GM18505 (cell line): Measurements from ENCODE around the gene MSI2.

Experiments used
- ATAC-seq: cut with Tn5 transposase; IDR thresholded peaks from one replicate; pipeline ENCODE4 v1.9.1; 2021; ENCODE audit not compliant: unreplicated experiment
- POLR2A ChIP-seq: IDR thresholded peaks from 4 replicates; pipeline ENCODE4 v1.6.1; 2011; ENCODE audit warnings: borderline replicate concordance; ENCODE audit not compliant: insufficient read depth, insufficient read length; ENCODE audit errors: extremely low read depth

The MSI2 gene

DNA sequence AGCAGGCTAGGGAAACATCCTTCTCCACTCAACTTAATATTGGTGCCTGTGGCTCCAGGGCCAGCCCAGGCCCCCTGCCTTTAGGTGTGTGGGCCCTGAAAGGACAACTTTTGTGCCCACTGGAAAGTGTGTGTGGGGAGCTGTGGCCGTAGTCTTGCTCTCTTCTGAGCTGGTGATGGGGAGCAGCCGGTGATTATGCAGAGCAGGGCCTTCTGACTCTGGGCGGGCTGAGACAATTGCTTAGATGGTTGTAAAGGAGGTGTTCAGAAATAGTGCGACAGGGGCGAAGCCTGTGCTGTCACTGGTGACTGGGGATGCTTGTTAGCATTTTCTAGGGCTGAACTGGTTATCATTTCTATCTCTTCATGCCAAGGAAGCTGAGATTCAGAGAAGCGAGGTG, 62.6 kb downstream of the MSI2 start:
- no peak for ATAC-seq
- TF ChIP-seq POLR2A = no peak

DNA sequence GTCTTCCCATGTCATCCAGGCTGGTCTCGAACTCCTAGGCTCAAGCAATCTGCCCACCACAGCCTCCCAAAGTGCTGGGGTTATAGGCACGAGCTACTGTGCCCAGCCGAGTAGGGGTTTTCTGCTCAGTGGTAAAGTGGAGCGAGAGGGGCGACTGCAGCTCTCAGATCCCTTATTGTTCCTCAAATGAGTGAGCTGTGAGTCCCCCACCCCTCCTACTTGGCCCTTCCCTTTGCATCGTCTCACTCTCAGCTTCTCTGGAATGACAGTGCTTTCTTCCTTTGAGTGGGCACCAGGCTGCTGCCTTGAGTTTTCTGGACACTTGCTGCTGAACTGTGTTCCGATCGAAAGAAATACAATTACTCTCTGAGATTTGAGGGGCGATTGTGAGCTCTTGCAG, 63.5 kb downstream of the MSI2 start:
- ATAC-seq = no peak
- no peak for TF ChIP-seq POLR2A

DNA sequence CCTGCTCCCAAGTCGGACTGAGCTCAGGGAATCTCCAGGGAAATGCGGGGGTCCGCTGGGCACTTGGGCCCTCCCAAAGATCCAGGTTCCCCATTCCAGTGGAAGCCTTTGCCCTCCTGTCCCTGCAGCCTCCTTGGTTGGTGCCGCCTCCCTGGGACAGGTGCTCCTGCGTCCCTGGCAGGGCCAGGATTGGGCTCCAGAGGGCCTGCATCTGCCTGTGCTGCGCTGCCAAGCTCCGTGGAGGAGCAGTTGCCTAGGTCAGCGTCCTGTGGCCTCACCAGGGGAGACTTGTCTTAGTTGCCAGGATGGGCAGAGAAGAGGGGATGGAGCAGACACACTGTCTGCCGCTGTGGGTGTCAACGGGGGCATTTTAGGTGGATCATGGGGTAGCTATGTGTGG, 67.1 kb downstream of the MSI2 start:
- ATAC-seq = no peak
- TF ChIP-seq POLR2A = no peak

DNA sequence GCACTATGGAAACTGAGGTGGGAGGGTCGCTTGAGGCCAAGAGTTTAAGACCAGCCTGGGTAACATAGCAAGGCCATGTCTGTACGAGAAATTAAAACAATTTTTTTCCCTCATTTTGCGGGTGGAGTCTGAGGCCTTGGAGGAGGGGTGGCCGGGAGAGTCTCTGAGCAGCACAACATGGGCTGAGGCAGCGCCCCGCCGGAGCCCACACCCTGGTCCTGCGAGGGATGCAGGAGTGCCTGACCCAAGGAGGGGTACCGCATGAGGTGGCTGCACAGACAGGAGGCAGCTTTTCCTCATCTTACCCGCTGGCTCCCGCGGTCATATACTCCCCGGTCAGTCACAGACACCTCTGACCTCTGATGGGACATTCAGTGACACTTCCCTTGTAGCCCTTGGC, 67.7 kb downstream of the MSI2 start:
- TF ChIP-seq POLR2A = no peak
- ATAC-seq = no peak

DNA sequence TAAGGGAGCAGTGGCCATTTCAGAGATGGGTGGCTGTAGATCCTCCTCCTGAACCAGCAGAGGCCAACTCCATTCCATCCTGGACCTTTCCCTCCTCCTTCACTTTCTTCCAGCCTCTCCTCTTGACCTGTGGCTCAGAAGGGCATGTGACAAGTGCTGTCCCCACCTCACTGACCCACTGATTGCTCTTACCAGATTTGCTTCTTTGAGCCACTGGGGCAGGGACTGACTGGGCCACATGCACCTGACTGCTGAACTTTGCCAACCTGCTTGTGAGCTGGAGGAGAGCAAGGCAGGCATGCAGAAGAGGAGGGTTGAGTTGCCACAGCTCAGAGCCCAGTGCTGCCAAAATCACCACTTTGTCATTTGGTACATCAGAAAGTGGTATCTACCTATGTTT, 68.3 kb downstream of the MSI2 start:
- no peak for TF ChIP-seq POLR2A
- ATAC-seq = no peak

DNA sequence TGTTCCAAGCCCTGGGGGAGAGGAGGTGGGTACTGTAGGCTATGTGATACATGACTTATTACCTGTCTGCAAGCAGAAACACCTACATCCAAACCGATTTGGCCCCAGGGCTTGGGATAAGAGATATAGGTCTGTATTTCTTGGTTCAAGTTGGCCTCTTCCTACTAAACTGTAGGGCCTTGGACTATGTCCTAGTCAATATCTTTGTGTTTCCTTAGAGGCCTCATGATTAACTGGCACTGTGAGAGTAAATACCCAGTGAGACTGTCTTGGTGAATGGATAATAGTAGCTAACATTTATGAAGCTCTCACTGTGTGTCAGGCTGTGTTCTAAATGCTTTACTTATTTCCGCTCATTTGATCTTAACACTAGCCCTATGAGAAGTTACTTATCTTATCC, 70.0 kb downstream of the MSI2 start:
- no peak for TF ChIP-seq POLR2A
- ATAC-seq = no peak

DNA sequence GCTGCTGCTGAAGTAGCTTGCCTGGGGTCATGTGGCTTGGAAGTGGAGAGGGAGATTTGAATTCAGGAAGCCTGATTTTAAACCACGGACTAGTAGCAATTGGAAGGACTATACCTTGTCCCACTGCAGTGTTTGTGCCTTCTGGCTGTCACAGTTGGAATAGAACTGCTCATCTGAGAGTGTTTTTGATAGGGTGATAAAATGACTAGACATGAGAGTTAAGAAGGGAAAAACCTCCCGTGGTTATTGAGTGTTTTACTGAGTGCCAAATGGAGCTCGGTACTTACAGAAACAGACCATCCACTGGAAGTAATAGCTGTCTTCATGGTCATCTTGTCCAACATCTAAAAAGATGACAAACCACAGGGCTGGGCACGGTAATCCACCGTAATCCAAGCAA, 70.4 kb downstream of the MSI2 start:
- no peak for ATAC-seq
- no peak for TF ChIP-seq POLR2A

DNA sequence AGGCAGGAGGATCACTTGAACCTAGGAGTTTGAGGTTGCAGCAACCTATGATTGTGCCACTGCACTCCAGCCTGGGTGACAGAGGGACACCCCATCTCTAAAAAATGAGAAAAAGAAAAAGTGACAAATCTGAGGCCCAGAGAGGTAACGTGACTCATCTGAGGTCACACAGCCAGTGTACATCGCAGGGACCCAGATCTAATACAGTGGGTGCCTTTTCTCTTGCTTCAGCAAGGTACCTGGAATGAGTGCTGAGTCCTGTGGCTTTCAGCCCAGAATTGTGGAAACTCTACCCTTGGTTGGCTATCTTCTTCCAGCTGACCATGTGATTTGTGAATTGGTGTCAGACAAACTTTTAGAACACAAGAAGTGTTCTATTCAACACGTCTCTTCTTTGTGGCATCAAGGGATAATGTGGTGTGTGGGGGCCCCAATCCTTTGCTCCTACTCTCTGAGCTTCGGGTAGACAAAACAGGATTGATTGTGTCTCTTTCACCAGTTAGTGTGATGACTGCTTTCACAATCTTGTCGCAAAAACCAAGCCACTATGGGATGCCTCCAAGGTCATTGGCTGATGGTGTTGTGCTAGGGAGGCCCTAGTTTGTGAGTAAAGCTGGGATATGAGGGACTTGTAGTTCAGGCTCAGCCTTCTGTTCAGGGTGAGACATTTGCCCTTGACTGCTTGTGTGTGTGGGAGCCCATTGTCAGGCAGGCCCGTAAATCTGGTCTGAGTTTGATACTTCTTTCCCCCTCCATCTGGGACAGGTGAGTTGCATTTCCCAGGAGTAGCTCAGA, 71.0 kb downstream of the MSI2 start:
- ATAC-seq = no peak
- TF ChIP-seq POLR2A = no peak

DNA sequence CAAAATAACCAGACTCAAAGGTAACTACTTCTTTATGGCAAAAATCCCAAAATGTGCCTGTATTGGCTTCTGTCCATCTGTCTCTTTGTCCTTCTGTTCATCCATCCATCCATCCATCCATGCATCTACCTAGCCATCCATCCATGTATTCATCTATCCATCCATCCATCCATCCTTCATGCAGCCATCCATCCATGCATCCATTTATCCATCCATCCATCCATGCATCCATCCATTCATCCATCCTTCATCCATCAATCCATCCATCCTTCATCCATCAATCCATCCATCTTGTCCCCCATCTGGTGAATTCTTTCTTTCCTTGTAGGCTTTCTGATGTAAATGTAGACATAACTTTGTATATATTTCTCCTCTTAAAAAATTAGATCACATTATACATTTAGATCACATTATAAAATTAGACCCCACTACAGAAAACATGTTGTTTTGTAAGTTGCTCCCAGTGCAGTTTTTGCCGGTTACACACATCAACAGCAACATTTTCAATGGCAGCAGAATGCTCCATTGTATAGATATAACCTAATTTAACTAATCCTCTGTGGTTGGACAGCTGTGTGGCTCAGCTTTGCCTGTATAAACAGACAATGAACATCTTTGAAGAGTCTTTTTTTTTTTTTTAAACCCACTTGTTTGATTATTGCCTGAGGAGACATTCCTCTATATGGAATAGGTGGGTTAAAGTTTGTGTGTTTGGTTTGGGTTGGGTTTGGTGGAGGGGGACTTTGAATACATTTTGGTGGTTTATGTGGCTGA, 72.0 kb downstream of the MSI2 start:
- no peak for ATAC-seq
- TF ChIP-seq POLR2A = no peak

DNA sequence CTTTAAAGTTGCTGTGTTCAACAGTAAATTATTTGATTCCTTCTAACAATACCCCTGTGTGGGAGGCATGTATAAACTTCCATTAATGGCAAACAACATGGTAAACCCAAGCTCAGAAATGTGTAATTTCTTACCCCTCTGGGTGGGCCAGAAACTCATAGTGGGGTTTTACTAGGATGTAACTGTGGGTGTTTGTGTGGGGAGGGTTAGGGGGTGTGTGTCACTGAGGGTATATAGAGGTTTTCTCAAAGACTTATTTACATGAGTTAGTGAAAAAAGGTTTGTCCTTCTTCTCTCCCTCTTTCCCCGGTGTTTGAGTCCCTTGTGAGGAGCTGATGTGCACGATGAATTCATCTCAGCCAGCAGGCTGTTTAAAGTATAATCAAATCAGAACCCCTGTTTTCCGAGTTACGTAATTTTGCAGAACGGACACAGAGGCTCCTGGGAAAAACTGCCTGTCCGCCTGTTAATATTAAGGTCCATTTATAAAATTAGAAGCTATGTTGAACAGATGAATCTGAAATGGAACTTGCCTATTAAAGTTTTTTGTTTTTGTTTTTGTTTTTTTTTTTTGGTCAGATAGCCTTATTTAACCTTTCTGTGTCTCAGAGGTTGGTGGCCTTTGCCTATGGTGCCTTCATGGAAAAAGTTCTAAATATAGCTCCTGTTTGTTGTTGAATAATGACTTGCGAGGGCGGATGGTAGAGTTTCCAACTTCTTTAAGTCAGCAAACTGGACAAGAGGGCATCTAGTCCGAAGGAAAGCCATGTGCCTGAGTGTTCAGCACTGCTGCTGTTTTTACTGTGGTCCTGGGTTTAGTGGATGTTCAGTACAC, 73.3 kb downstream of the MSI2 start:
- no peak for ATAC-seq
- TF ChIP-seq POLR2A = no peak

DNA sequence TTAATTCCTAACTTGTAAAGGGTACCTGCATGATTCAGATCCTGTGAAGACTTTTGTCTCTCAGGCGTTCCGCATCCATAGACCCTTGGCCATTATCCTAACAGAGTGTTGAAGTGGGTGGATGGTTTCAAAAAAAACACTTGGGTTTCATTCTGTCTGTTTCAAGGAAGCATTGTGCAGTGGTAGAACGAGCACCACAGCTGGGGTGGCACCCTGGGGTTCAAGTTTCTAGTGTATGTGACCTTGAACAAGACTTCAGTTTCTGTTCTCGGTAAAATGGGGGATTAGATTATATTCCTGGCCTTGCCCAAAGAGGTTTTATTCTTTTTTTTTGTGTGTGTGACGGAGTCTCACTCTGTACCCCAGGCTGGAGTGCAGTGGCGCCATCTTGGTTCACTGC, 74.3 kb downstream of the MSI2 start:
- TF ChIP-seq POLR2A = no peak
- ATAC-seq = no peak

DNA sequence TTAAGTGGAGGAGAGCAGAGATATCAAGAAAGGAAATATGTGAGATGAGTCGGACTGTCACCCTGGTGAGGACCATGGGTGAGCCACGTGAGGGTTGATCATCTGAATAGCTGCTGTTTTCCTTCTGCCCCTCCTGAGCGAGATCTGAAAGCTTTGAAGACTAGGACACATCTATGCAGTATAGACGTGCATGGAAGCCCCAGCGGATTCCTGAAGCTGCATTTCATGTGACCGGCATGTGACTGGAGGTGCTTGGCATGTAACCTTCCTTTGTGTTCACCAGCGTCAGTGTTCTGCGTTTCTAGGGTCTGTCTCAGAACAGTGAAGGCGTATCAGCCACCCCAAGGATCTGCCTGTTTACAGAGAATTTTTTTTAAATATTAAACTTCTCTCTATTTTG, 75.1 kb downstream of the MSI2 start:
- no peak for TF ChIP-seq POLR2A

DNA sequence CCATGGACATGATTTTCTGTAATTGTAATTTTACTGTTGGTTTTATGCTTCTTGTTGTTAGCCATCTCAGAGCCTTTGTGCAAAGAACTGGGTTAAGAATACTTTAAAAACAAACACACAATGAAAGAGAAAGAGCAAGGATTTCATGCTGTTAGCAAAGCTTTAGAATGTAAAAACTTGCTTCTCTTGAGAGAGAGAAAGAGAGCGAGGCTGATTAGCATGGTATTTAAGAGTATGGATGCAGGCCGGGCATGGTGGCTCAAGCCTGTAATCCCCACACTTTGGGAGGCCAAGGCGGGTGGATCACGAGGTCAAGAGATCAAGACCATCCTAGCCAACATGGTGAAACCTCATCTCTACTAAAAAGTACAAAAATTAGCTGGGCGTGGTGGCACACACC, 76.2 kb downstream of the MSI2 start:
- ATAC-seq = no peak
- TF ChIP-seq POLR2A = no peak

More for the DNA sequence above, 75.1 kb downstream of the MSI2 start:
- ATAC-seq = no peak
